HepG2 (cell line): ENCODE results near the gene NTPCR. TPM values are rescaled to one million over a fixed set of nuclear protein-coding genes. Genes with fewer than 3 reads are reported as not detected.

Experiments
- GRHL1 ChIP-seq: sonication (generic); formaldehyde crosslinking; conservative IDR thresholded peaks from 2 replicates; pipeline ENCODE4 v1.8.0; 2022; ENCODE audit warnings: missing genetic modification reagents
- HDAC6 ChIP-seq: fragments of 200-600 bp; sonication (generic); IDR thresholded peaks from 2 replicates; pipeline ENCODE4 v1.7.0; 2017; ENCODE audit warnings: mild to moderate bottlenecking, antibody characterized with exemption, low read length, low read depth
- STAG1 ChIP-seq: sonication (generic); formaldehyde crosslinking; IDR thresholded peaks from 2 replicates; pipeline ENCODE4 v1.4.0; 2020; ENCODE audit warnings: missing genetic modification reagents
- ZFP36L2 ChIP-seq: sonication (generic); formaldehyde crosslinking; IDR thresholded peaks from 2 replicates; pipeline ENCODE4 v1.4.0; 2020; ENCODE audit warnings: missing genetic modification reagents
- ZFP91 ChIP-seq: sonication (generic); formaldehyde crosslinking; IDR thresholded peaks from 2 replicates; pipeline ENCODE4 v1.9.0; 2022; ENCODE audit warnings: missing genetic modification reagents, mild to moderate bottlenecking, borderline replicate concordance
- ZNF230 ChIP-seq: sonication (generic); formaldehyde crosslinking; IDR thresholded peaks from 2 replicates; pipeline ENCODE4 v1.4.0; 2020; ENCODE audit warnings: mild to moderate bottlenecking, missing genetic modification reagents
- ZNF280B ChIP-seq: sonication (generic); formaldehyde crosslinking; IDR thresholded peaks from 2 replicates; pipeline ENCODE4 v1.5.0; 2020; ENCODE audit warnings: missing genetic modification reagents, mild to moderate bottlenecking, borderline replicate concordance
- ZNF644 ChIP-seq: IDR thresholded peaks from 2 replicates; pipeline ENCODE4 v1.6.1; 2016; ENCODE audit warnings: low read depth
- polyA plus RNA-seq, 8 experiments: library from polyadenylated mRNA; depleted of rRNA in 3 of 8; stranded (reverse) in 7 of 8; unstranded in 1 of 8; fragments of >200 nt; fragmentation: Illumina TruSeq in 4 of 8; extraction: Trizol in 4 of 8; gene quantifications; 2 replicates each; pipeline versions ENCODE4 v1.2.1 to v1.2.3, GENCODE V29; 2011 to 2016; ENCODE audit warnings: low read depth in 4 of 8, missing spikeins in 1 of 8, mixed read lengths in 1 of 8; ENCODE audit not compliant: insufficient read depth in 1 of 8
- total RNA-seq, 5 experiments: library from RNA; depleted of rRNA; stranded (reverse); fragments of >200 nt; fragmentation: Illumina TruSeq; extraction: Trizol; gene quantifications; 2 replicates each; pipeline ENCODE4 v1.2.3, GENCODE V29; 2016; ENCODE audit warnings: low read depth in 1 of 5

The NTPCR gene
- total and polyA plus RNA-seq, 2 of the 13 experiments (the other 11 are each of a cell fraction or from before 2014, with no cell fraction given), result 11.7 to 47.0 TPM

- TF ChIP-seq ZNF280B (CRISPR knock-in tag), result no peak
- TF ChIP-seq HDAC6, result no peak
- TF ChIP-seq ZFP36L2 (CRISPR knock-in tag), result no peak
- no peak for TF ChIP-seq ZNF644
- no peak for TF ChIP-seq GRHL1 (CRISPR knock-in tag)
- TF ChIP-seq STAG1 (CRISPR knock-in tag), result peak; percentile 38
- TF ChIP-seq ZFP91 (CRISPR knock-in tag), result no peak
- TF ChIP-seq ZNF230, result no peak
Measured at GRCh38 chr1:232952514-232953499, 2.4 kb downstream of the NTPCR start (continued).
